ENCODE measurements around the gene SCFD2. TPM values are rescaled to one million over a fixed set of nuclear protein-coding genes. Genes with fewer than 3 reads are reported as not detected.

Gene SCFD2
- total RNA-seq, 1 donor from 2014 or later, result 19.2 TPM

Small RNA genes within 50 kb of the gene (small RNA-seq; reads per million reads assigned to genes)
- gene RNU6-310P (ENCODE audit: low replicate concordance), result not detected

Other genes starting within 250 kb of the SCFD2 start
- gene FIP1L1, start 11.6 kb upstream of the SCFD2 start, total RNA-seq, result 55.8 TPM
- 6.9 TPM for gene LNX1, start 225.4 kb upstream of the SCFD2 start, total RNA-seq